ENCODE data around the gene FBXO44.

Gene FBXO44

DNA sequence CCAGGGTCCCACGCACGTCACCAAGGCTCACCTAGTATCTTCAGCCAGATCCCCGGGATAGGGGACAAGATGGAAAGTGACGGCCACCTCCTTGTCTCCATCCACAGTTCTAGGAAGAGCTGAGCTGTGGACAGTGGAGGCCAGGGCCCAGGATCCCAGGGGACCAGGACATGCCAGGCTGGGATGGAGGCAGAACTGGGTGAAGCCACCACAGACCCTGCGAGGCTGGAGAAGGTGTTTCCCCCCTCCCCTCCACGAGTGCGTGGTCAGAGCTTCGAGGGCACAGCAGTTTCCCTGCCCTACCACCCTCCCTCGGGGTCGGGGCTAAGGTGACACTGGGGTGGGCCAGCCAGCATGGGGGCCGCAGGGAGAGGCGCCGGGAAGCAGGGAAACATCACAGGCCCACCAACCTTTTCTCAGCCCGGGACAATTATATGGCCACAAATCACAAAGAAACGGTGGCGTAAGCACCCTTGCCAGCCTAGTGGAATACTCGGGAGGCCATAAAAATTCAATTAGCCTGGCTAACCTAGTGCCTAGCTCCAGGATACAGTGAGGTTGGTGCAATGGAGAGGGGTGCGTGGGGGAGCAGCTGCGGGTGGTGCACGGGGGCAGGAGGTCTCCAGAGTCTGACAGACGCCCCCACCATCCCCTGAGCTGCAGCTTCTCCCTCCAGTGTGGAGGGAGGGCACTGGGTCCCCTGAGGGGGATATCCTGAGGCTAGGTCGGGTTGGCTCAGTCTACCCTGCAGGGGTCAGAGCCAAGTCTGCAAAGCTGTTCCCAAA, 50.2 kb downstream of the FBXO44 start:
- Histone ChIP-seq H3K9me3 (ENCODE audit: low read length) (no peaks in the 10 kb centered on the region), H3K9ac (ENCODE audit: low read length) (no peak overlapping the region), H3K4me1 (ENCODE audit: insufficient read depth, low read length) (peaks cover 10% of the 10 kb centered on the region), H3K27me3 (ENCODE audit: control insufficient read depth in 1 of 2, insufficient read depth in 2 of 2, low read length in 2 of 2) (peaks cover 0 to 25% of the 10 kb centered on the region in 2 donors), H3K36me3 (ENCODE audit: insufficient read depth, low read length) (no peaks in the 10 kb centered on the region), H3K4me3 (ENCODE audit: low read depth in 1 of 2, low read length in 2 of 2) (no peak overlapping the region), H3K27ac (ENCODE audit: low read depth, low read length) (no peak overlapping the region)

DNA sequence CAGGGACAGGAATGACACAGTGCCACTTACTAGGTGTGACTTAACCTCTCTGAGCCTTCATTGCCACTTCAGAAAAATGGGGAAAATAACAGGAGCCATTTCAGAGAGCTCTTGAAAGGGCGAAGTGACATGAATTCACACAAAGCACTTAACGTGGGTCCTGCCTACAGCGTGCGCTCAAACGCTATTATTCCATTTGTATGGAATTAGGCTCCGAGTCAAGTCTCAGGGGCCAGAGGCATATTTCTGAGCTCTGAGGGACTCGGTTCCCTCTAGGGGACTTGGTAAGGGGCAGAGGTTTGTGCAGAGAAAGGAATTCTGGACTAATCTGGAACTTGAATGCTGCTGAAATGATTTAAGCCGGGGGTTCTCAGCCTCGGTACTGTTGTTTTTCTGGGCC, 50.9 kb downstream of the FBXO44 start:
- Histone ChIP-seq H3K27me3 (ENCODE audit: control insufficient read depth in 1 of 2, insufficient read depth in 2 of 2, low read length in 2 of 2) (peaks cover 0 to 24% of the 10 kb centered on the region in 2 donors), H3K36me3 (ENCODE audit: insufficient read depth, low read length) (no peaks in the 10 kb centered on the region), H3K4me3 (ENCODE audit: low read depth in 1 of 2, low read length in 2 of 2) (no peak overlapping the region), H3K9ac (ENCODE audit: low read length) (no peak overlapping the region), H3K27ac (ENCODE audit: low read depth, low read length) (no peak overlapping the region), H3K4me1 (ENCODE audit: insufficient read depth, low read length) (peaks cover 10% of the 10 kb centered on the region), H3K9me3 (ENCODE audit: low read length) (no peaks in the 10 kb centered on the region)

DNA sequence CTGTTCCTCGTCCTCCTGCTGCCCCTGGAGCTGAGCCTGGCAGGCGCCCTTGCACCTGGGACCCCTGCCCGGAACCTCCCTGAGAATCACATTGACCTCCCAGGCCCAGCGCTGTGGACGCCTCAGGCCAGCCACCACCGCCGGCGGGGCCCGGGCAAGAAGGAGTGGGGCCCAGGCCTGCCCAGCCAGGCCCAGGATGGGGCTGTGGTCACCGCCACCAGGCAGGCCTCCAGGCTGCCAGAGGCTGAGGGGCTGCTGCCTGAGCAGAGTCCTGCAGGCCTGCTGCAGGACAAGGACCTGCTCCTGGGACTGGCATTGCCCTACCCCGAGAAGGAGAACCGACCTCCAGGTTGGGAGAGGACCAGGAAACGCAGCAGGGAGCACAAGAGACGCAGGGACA, 51.6 kb downstream of the FBXO44 start:
- Histone ChIP-seq H3K4me3 (ENCODE audit: low read depth in 1 of 2, low read length in 2 of 2) (no peak overlapping the region), H3K27me3 (ENCODE audit: control insufficient read depth in 1 of 2, insufficient read depth in 2 of 2, low read length in 2 of 2) (peaks cover 0 to 19% of the 10 kb centered on the region in 2 donors), H3K9me3 (ENCODE audit: low read length) (no peaks in the 10 kb centered on the region), H3K36me3 (ENCODE audit: insufficient read depth, low read length) (no peaks in the 10 kb centered on the region), H3K9ac (ENCODE audit: low read length) (no peak overlapping the region), H3K4me1 (ENCODE audit: insufficient read depth, low read length) (peaks cover 5% of the 10 kb centered on the region), H3K27ac (ENCODE audit: low read depth, low read length) (no peak overlapping the region)

DNA sequence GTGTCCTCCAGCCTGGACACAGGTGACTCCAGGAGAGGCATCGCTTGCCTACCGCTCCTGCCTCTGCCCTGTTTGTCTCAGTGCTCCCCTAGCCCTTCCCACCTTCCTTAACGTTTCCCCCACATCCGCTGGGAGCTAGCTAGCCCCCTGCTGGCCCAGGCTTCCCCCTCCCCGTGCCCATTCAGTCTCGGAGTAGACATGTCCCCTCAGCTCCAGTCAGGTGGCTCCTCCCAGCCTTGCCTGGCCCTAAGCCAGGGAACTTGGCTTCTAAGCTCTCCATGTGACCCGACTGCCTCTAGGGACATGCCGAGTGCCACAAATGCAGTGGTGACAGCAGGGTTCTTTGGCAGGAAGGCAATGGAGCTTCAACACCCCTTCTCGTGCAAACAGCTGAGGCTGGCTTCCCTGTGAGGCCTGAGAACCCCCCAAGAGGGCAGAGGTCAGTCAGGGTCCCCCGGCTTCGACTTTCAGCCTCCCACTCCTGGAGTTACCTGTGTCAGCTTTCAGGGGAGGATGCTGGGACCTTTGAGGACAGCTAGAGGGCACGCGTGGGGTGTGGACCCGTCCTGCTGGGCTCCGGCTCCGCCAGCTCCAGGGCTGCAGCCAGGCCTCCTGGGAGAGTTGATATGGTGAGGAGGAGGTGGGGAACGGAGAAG, 53.1 kb downstream of the FBXO44 start:
- H3K27ac ChIP-seq (ENCODE audit: low read depth, low read length): no peak overlapping the region
- H3K4me3 ChIP-seq (ENCODE audit: low read depth in 1 of 2, low read length in 2 of 2): no peak overlapping the region
- H3K36me3 ChIP-seq (ENCODE audit: insufficient read depth, low read length): no peaks in the 10 kb centered on the region
- no peak overlapping the region for H3K9ac ChIP-seq (ENCODE audit: low read length)
- H3K4me1 ChIP-seq (ENCODE audit: insufficient read depth, low read length): no peaks in the 10 kb centered on the region
- peaks cover 0 to 20% of the 10 kb centered on the region in 2 donors for H3K27me3 ChIP-seq (ENCODE audit: control insufficient read depth in 1 of 2, insufficient read depth in 2 of 2, low read length in 2 of 2)
- no peaks in the 10 kb centered on the region for H3K9me3 ChIP-seq (ENCODE audit: low read length)

DNA sequence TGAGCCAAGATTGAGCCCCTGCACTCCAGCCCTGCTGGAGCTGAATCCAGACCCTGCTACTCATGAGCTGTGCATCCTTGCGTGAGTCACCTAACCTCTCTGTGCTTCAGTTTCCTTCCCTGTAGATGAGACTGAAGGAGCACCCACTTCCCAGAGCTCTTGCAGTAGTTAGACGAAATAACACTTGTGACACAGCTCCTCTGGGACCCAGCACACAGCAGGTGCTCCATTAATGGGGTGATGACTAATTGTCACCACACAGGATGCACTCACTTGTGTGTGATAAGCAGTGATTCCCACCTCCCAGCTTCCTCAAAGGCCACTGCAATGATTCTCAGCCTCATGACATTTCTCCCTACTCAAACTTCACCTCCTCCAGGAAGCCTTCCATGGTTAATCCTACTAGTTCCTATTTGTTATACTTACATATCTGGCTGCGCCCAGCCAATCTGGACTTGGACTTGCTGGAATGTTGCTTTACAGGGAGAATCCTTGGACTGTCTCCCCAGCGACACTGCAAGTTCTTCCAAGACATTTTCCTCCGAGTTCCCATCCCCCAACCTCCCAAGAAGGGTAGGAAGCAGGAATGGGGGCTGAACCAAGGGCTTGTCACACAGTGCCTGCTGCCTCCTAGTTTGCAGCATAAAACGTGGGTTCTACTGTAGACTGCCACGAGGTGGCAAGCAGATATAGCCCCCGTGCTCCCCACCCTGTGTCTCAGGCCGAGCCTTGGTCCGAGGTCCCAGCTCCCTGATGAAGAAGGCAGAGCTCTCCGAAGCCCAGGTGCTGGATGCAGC, 54.1 kb downstream of the FBXO44 start:
- peaks cover 0 to 11% of the 10 kb centered on the region in 2 donors for H3K27me3 ChIP-seq (ENCODE audit: control insufficient read depth in 1 of 2, insufficient read depth in 2 of 2, low read length in 2 of 2)
- H3K4me1 ChIP-seq (ENCODE audit: insufficient read depth, low read length): no peaks in the 10 kb centered on the region

DNA sequence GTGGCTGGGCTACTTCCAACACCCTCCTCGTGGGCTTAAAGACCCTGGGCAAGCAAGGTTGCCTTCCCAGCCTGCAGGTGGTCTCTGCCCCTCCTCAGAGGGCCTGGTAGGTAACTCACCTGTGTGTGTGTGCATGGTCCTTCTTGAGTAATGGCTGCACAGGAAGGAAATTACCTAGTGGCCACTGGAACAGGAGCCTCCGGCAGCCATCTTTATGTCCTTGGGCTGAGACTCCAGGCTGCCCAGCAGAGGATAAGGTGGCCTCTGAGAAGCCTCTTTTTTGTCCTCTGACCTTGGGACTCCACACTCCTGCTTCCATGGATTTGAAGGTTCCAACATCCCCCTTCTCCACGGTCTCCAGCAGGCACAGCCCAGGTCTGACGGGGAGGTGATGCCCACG, 56.8 kb downstream of the FBXO44 start:
- Histone ChIP-seq H3K27me3 (ENCODE audit: control insufficient read depth in 1 of 2, insufficient read depth in 2 of 2, low read length in 2 of 2) (peaks cover 0 to 4% of the 10 kb centered on the region in 2 donors), H3K4me3 (ENCODE audit: low read depth in 1 of 2, low read length in 2 of 2) (no peak overlapping the region), H3K9ac (ENCODE audit: low read length) (no peak overlapping the region), H3K27ac (ENCODE audit: low read depth, low read length) (no peak overlapping the region), H3K36me3 (ENCODE audit: insufficient read depth, low read length) (no peaks in the 10 kb centered on the region), H3K4me1 (ENCODE audit: insufficient read depth, low read length) (no peaks in the 10 kb centered on the region), H3K9me3 (ENCODE audit: low read length) (no peaks in the 10 kb centered on the region)

More for the DNA sequence above, 54.1 kb downstream of the FBXO44 start:
- Histone ChIP-seq H3K4me3 (ENCODE audit: low read depth in 1 of 2, low read length in 2 of 2) (no peak overlapping the region), H3K9ac (ENCODE audit: low read length) (no peak overlapping the region), H3K27ac (ENCODE audit: low read depth, low read length) (no peak overlapping the region), H3K36me3 (ENCODE audit: insufficient read depth, low read length) (no peaks in the 10 kb centered on the region), H3K9me3 (ENCODE audit: low read length) (no peaks in the 10 kb centered on the region)

DNA sequence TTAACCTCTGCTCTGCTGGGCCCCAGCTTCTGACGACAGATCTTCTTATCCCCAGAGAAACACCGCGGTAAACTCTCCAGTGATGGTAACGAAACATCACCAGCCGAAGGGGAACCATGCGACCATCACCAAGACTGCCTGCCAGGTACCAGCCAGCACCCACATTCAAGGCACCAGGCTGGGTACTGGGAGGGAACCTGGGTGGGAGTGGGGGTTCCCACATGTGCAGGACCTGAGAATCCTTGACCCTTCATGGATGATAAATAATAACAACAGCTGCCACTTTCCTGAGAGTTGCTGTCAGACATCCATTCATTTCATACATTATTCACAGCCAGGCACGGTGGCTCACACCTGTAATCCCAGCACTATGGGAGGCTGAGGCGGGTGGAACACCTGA, 57.6 kb downstream of the FBXO44 start:
- Histone ChIP-seq H3K27me3 (ENCODE audit: control insufficient read depth in 1 of 2, insufficient read depth in 2 of 2, low read length in 2 of 2) (peaks cover 0 to 3% of the 10 kb centered on the region in 2 donors), H3K9ac (ENCODE audit: low read length) (no peak overlapping the region), H3K36me3 (ENCODE audit: insufficient read depth, low read length) (no peaks in the 10 kb centered on the region)

More for the DNA sequence above, 57.6 kb downstream of the FBXO44 start:
- H3K4me1 ChIP-seq (ENCODE audit: insufficient read depth, low read length): no peaks in the 10 kb centered on the region
- no peak overlapping the region for H3K27ac ChIP-seq (ENCODE audit: low read depth, low read length)
- H3K4me3 ChIP-seq (ENCODE audit: low read depth in 1 of 2, low read length in 2 of 2): no peak overlapping the region
- no peaks in the 10 kb centered on the region for H3K9me3 ChIP-seq (ENCODE audit: low read length)
